IMR-90 (cell line): ENCODE results near the gene MFRP.

ENCODE experiments used
- BHLHE40 ChIP-seq: fragments of 150-350 bp; IDR thresholded peaks from 2 replicates; pipeline ENCODE4 v1.6.1; 2016; ENCODE audit warnings: mild to moderate bottlenecking, low read depth, low read length
- CEBPB ChIP-seq: IDR thresholded peaks from 2 replicates; pipeline ENCODE4 v1.6.1; 2012; ENCODE audit warnings: low read depth, low read length, improper control_type of control experiment
- CHD1 ChIP-seq: IDR thresholded peaks from 2 replicates; pipeline ENCODE4 v1.6.1; 2012; ENCODE audit warnings: low read depth, low read length, improper control_type of control experiment
- FOS ChIP-seq: fragments of 150-350 bp; IDR thresholded peaks from 2 replicates; pipeline ENCODE4 v1.6.1; 2016; ENCODE audit warnings: low read depth, low read length
- MAFK ChIP-seq: IDR thresholded peaks from 2 replicates; pipeline ENCODE4 v1.6.1; 2012; ENCODE audit warnings: low read depth, low read length, improper control_type of control experiment
- MAZ ChIP-seq: IDR thresholded peaks from 2 replicates; pipeline ENCODE4 v1.6.1; 2012; ENCODE audit warnings: low read depth, mild to moderate bottlenecking, low read length, improper control_type of control experiment, moderate library complexity, borderline replicate concordance
- MXI1 ChIP-seq: IDR thresholded peaks from 2 replicates; pipeline ENCODE4 v1.6.1; 2012; ENCODE audit warnings: low read depth, mild to moderate bottlenecking, low read length, moderate library complexity, borderline replicate concordance
- NFE2L2 ChIP-seq: fragments of 150-350 bp; IDR thresholded peaks from 2 replicates; pipeline ENCODE4 v1.6.1; 2016; ENCODE audit warnings: low read depth, mild to moderate bottlenecking, low read length
- POLR2A ChIP-seq: IDR thresholded peaks from 2 replicates; pipeline ENCODE4 v1.6.1; 2012; ENCODE audit warnings: mild to moderate bottlenecking, low read depth, low read length
- RAD21 ChIP-seq: IDR thresholded peaks from 2 replicates; pipeline ENCODE4 v1.6.1; 2012; ENCODE audit warnings: low read length, improper control_type of control experiment
- RCOR1 ChIP-seq: IDR thresholded peaks from 2 replicates; pipeline ENCODE4 v1.6.1; 2012; ENCODE audit warnings: mild to moderate bottlenecking, low read length, improper control_type of control experiment; ENCODE audit not compliant: insufficient replicate concordance
- RFX5 ChIP-seq: IDR thresholded peaks from 2 replicates; pipeline ENCODE4 v1.8.0; 2012; ENCODE audit warnings: low read depth, mild to moderate bottlenecking, low read length, moderate library complexity
- TF ChIP-seq, protein P1 (sequence below): fragments of 150-350 bp; IDR thresholded peaks from 2 replicates; pipeline ENCODE4 v1.6.1; 2017; ENCODE audit warnings: mild to moderate bottlenecking, antibody characterized with exemption, low read length, low read depth
- TF ChIP-seq, protein P2 (sequence below): conservative IDR thresholded peaks from 2 replicates; pipeline ENCODE4 v1.5.1; 2012; ENCODE audit warnings: mild to moderate bottlenecking, low read depth, low read length, improper control_type of control experiment

DNA sequence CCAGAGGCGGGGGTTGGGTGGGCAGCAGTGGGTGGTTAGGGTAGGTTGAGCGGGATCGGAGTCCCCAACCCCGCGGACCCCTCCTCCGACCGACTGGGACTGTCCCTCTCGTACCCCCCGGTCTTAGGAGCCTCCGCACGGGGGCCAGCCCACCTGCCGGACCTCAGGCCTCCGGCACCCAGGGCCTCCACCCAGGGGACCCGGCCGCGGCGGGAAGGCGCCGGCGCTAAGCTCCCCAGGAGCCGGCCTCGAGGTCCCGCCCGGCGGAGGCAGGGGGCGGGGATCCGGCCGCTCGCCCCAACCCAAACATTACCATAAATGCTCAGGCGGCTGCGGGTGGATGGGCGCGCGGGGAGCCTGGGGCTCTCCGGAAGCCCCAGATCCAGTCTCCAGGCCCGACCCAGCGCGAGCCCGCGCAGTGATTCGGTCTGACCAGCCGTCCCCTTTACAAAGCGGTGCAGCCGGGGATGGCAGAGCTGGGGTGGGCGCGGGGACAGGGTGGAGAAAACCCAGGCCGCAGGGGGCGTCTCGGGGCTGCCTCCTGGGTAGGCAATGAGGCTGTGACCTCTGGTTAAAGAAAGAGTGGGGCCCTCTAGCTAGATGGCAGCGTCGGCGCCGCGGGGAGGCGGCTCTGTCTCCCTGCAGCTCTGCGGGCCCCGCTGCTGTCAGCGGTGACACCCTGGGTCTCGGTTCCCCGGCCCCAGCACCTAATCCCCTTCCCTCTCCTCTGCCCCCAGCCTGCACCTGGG, 25.6 kb downstream of the MFRP start:
- TF ChIP-seq CHD1 (no peak), NFE2L2 (no peak), POLR2A (peak; percentile 43; the same call in 1 of the 2 replicates), RAD21 (no peak), CEBPB (no peak), MAZ (no peak), RCOR1 (no peak), MXI1 (no peak), BHLHE40 (no peak), FOS (no peak), MAFK (no peak), RFX5 (no peak)
- TF ChIP-seq, protein P1, sequence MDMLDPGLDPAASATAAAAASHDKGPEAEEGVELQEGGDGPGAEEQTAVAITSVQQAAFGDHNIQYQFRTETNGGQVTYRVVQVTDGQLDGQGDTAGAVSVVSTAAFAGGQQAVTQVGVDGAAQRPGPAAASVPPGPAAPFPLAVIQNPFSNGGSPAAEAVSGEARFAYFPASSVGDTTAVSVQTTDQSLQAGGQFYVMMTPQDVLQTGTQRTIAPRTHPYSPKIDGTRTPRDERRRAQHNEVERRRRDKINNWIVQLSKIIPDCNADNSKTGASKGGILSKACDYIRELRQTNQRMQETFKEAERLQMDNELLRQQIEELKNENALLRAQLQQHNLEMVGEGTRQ, result no peak
- TF ChIP-seq, protein P2, sequence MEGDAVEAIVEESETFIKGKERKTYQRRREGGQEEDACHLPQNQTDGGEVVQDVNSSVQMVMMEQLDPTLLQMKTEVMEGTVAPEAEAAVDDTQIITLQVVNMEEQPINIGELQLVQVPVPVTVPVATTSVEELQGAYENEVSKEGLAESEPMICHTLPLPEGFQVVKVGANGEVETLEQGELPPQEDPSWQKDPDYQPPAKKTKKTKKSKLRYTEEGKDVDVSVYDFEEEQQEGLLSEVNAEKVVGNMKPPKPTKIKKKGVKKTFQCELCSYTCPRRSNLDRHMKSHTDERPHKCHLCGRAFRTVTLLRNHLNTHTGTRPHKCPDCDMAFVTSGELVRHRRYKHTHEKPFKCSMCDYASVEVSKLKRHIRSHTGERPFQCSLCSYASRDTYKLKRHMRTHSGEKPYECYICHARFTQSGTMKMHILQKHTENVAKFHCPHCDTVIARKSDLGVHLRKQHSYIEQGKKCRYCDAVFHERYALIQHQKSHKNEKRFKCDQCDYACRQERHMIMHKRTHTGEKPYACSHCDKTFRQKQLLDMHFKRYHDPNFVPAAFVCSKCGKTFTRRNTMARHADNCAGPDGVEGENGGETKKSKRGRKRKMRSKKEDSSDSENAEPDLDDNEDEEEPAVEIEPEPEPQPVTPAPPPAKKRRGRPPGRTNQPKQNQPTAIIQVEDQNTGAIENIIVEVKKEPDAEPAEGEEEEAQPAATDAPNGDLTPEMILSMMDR, result no peak
